DND-41 (cell line): Measurements from ENCODE around the gene COPZ1.

ENCODE experiments used
- ATAC-seq: fragments of 200-7000 bp; cut with Tn5 transposase; 3 replicates; pipeline ENCODE4 v1.9.1; 2021; ENCODE audit warnings: low read depth; ENCODE audit not compliant: insufficient read depth
- DNase-seq: peaks from one replicate; pipeline ENCODE4 v3.0.0-alpha.2; 2020
- H2AFZ ChIP-seq: 2 replicates; pipeline ENCODE4 v1.6.0; 2012; ENCODE audit warnings: low read depth, low read length
- H3K27ac ChIP-seq: 2 replicates; pipeline ENCODE4 v1.5.1; 2012; ENCODE audit warnings: low read length, inconsistent platforms
- H3K27me3 ChIP-seq: fragments of 200-600 bp; sonication (generic); 2 replicates; pipeline ENCODE4 v1.6.0; 2012; ENCODE audit warnings: low read length, mild to moderate bottlenecking, inconsistent platforms; ENCODE audit not compliant: insufficient read depth, poor library complexity
- H3K36me3 ChIP-seq: 2 replicates; pipeline ENCODE4 v1.5.1; 2012; ENCODE audit warnings: low read length, inconsistent platforms; ENCODE audit not compliant: insufficient read depth
- H3K4me1 ChIP-seq: 2 replicates; pipeline ENCODE4 v1.5.1; 2012; ENCODE audit warnings: mild to moderate bottlenecking, low read length; ENCODE audit not compliant: insufficient read depth
- H3K4me2 ChIP-seq: 2 replicates; pipeline ENCODE4 v1.6.0; 2012; ENCODE audit warnings: mild to moderate bottlenecking, moderate library complexity, low read length, inconsistent platforms; ENCODE audit not compliant: insufficient read depth
- H3K4me3 ChIP-seq, 2 experiments: fragments of 200-600 bp in 1 of 2; shearing (Covaris generic) in 1 of 2; 2 replicates each; pipeline ENCODE4 v1.5.1; 2012 to 2016; ENCODE audit warnings: inconsistent platforms in 2 of 2, low read length in 2 of 2, mild to moderate bottlenecking in 2 of 2, low read depth in 1 of 2, moderate library complexity in 1 of 2
- H3K79me2 ChIP-seq: 2 replicates; pipeline ENCODE4 v1.6.0; 2012; ENCODE audit warnings: low read length, inconsistent platforms; ENCODE audit not compliant: insufficient read depth
- H3K9ac ChIP-seq: 2 replicates; pipeline ENCODE4 v1.6.0; 2012; ENCODE audit warnings: low read depth, mild to moderate bottlenecking, inconsistent platforms, low read length, moderate library complexity
- H3K9me3 ChIP-seq: 2 replicates; pipeline ENCODE4 v1.5.1; 2012; ENCODE audit warnings: low read length, moderate library complexity, mild to moderate bottlenecking, inconsistent platforms; ENCODE audit not compliant: insufficient read depth, severe bottlenecking
- H4K20me1 ChIP-seq: 2 replicates; pipeline ENCODE4 v1.6.0; 2012; ENCODE audit warnings: low read length; ENCODE audit not compliant: insufficient read depth
- EZH2 ChIP-seq: IDR thresholded peaks from 3 replicates; pipeline ENCODE4 v1.6.1; 2012; ENCODE audit warnings: borderline replicate concordance, low read depth, mild to moderate bottlenecking, moderate library complexity, low read length, inconsistent platforms; ENCODE audit not compliant: severe bottlenecking
- TF ChIP-seq, protein P1 (sequence below): IDR thresholded peaks from 2 replicates; pipeline ENCODE4 v1.5.1; 2012; ENCODE audit warnings: borderline replicate concordance, low read length, moderate library complexity, mild to moderate bottlenecking; ENCODE audit not compliant: poor library complexity, severe bottlenecking; ENCODE audit errors: extremely low read depth

The COPZ1 gene

GRCh38 chr12:54279227-54279631, 45.7 kb upstream of the COPZ1 start:
- no peak for DNase-seq
- no peak for TF ChIP-seq EZH2
- TF ChIP-seq, protein P1, sequence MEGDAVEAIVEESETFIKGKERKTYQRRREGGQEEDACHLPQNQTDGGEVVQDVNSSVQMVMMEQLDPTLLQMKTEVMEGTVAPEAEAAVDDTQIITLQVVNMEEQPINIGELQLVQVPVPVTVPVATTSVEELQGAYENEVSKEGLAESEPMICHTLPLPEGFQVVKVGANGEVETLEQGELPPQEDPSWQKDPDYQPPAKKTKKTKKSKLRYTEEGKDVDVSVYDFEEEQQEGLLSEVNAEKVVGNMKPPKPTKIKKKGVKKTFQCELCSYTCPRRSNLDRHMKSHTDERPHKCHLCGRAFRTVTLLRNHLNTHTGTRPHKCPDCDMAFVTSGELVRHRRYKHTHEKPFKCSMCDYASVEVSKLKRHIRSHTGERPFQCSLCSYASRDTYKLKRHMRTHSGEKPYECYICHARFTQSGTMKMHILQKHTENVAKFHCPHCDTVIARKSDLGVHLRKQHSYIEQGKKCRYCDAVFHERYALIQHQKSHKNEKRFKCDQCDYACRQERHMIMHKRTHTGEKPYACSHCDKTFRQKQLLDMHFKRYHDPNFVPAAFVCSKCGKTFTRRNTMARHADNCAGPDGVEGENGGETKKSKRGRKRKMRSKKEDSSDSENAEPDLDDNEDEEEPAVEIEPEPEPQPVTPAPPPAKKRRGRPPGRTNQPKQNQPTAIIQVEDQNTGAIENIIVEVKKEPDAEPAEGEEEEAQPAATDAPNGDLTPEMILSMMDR = no peak
- Histone ChIP-seq H3K9me3 (no peaks in the 10 kb centered on the region), H2AFZ (peak overlapping the region; percentile 67), H3K4me1 (peaks cover 56% of the 10 kb centered on the region), H3K79me2 (peaks cover 91% of the 10 kb centered on the region), H3K4me3 (peak overlapping the region; percentile 75 to 86), H3K4me2 (peak overlapping the region; percentile 61), H4K20me1 (peaks cover 46% of the 10 kb centered on the region), H3K27me3 (no peaks in the 10 kb centered on the region), H3K27ac (peak overlapping the region; percentile 92), H3K36me3 (peaks cover 75% of the 10 kb centered on the region), H3K9ac (peak overlapping the region; percentile 94)
- ATAC-seq = no peak; the same call in 2 of the 3 replicates

- no peaks in the 10 kb centered on the region for H3K27me3 ChIP-seq
- H3K9me3 ChIP-seq = no peaks in the 10 kb centered on the region
- H3K27ac ChIP-seq = peak within 1 kb of the TSS; percentile 92
- peaks cover 58% of the 10 kb centered on the region for H3K4me1 ChIP-seq
- no peak for TF ChIP-seq EZH2
- TF ChIP-seq, protein P1 = no peak
- peak within 1 kb of the TSS; percentile 94 for H3K9ac ChIP-seq
- H3K4me3 ChIP-seq = peak within 1 kb of the TSS; percentile 75 to 86
- H3K79me2 ChIP-seq = peaks cover 88% of the 10 kb centered on the region
- ATAC-seq = peak; percentile 80
- DNase-seq = peak; percentile 99
- peak within 1 kb of the TSS; percentile 64 for H3K4me2 ChIP-seq
- H2AFZ ChIP-seq = peak within 1 kb of the TSS; percentile 80
- H3K36me3 ChIP-seq = peaks cover 76% of the 10 kb centered on the region
- peaks cover 48% of the 10 kb centered on the region for H4K20me1 ChIP-seq
Measured at GRCh38 chr12:54279632-54280467, 45.1 kb upstream of the COPZ1 start, which contains the start of gene CBX5. TSS of gene CBX5 (minus strand) at chr12:54280122. CDS start at chr12:54257650, 22,472 bp downstream.

- Histone ChIP-seq H3K4me3 (peak within 1 kb of the TSS; percentile 75 to 86), H3K4me2 (peak within 1 kb of the TSS; percentile 64), H2AFZ (peak within 1 kb of the TSS; percentile 80), H3K27me3 (no peaks in the 10 kb centered on the region), H3K79me2 (peaks cover 86% of the 10 kb centered on the region), H3K9ac (peak within 1 kb of the TSS; percentile 94), H3K27ac (peak within 1 kb of the TSS; percentile 92), H3K4me1 (peaks cover 61% of the 10 kb centered on the region), H4K20me1 (peaks cover 52% of the 10 kb centered on the region), H3K9me3 (no peaks in the 10 kb centered on the region), H3K36me3 (peaks cover 82% of the 10 kb centered on the region)
- peak; percentile 84 for ATAC-seq
- DNase-seq = peak; percentile 99
- TF ChIP-seq, protein P1 = peak; percentile 2
- TF ChIP-seq EZH2 = no peak
Measured at GRCh38 chr12:54280468-54281260, 44.3 kb upstream of the COPZ1 start, which contains the start of gene HNRNPA1. TSS of gene HNRNPA1 (plus strand) at chr12:54280726. CDS start at chr12:54280808, 82 bp downstream.
